ENCODE data around the gene CCM2L.
"Not testable (repeated sequence)": the region's sequence is repeated elsewhere in the genome, so short reads cannot be mapped to it uniquely, and the experiment has no call there.

The CCM2L gene

DNA sequence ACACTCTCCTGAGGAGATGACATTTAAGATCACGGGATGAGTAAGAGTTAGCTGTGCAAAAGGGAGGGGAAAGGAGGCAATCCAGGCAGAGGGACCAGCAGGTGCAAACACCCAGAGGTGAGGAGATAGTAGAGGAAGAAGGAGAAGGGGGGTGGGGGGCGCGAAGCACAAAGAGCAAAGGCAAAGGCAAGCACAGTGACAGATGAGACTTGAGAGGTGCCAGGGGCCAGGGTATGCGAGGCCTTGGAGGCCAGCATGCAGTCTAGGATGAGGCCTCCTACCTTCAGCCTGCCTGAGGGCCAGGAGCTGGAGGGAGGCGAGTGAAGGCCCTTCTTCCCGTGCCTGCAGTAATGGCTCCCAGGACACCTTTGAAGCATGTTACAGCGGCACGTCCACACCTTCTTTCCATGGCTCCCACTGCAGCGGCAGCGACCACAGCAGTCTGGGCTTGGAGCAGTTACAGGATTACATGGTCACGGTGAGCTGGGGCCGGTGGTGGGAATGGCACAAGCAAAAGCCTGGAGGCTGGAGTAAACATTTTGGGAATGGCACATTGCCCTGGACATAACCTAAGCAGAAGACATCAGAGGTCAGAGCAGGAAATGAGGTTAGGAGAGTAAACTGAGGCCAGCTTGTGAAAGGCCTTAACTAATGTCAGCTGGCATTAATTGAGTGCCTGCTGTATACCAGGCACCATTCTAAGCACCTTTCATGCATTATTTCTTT lies 18.6 kb downstream of the CCM2L start:
- H3K4me3 ChIP-seq (ENCODE audit: low read length), result no peak overlapping the region

DNA sequence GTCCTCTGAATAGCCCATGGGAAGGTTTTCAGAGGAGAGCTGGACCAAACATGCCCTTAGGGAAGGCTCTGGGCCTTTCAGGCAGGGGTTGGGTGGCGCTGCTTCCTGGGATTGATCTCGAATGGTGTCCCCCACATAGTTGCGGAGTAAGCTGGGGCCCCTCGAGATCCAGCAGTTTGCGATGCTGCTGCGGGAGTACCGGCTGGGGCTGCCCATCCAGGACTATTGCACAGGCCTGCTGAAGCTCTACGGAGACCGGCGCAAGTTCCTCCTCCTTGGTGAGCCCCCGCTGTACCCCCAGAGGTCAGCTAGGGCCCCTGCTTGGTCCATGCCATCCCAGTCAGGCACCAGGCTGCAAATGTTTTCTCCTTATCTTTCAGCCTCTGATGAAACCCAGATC lies 19.3 kb downstream of the CCM2L start:
- TF ChIP-seq ZNF274 (IDR thresholded peaks at IDR 0.05; ENCODE audit: low read depth, low read length), result no peak
- H3K4me3 ChIP-seq (ENCODE audit: low read length), result no peak overlapping the region

More for the DNA sequence above, 18.6 kb downstream of the CCM2L start:
- no peak for TF ChIP-seq ZNF274 (IDR thresholded peaks at IDR 0.05; ENCODE audit: low read depth, low read length)

DNA sequence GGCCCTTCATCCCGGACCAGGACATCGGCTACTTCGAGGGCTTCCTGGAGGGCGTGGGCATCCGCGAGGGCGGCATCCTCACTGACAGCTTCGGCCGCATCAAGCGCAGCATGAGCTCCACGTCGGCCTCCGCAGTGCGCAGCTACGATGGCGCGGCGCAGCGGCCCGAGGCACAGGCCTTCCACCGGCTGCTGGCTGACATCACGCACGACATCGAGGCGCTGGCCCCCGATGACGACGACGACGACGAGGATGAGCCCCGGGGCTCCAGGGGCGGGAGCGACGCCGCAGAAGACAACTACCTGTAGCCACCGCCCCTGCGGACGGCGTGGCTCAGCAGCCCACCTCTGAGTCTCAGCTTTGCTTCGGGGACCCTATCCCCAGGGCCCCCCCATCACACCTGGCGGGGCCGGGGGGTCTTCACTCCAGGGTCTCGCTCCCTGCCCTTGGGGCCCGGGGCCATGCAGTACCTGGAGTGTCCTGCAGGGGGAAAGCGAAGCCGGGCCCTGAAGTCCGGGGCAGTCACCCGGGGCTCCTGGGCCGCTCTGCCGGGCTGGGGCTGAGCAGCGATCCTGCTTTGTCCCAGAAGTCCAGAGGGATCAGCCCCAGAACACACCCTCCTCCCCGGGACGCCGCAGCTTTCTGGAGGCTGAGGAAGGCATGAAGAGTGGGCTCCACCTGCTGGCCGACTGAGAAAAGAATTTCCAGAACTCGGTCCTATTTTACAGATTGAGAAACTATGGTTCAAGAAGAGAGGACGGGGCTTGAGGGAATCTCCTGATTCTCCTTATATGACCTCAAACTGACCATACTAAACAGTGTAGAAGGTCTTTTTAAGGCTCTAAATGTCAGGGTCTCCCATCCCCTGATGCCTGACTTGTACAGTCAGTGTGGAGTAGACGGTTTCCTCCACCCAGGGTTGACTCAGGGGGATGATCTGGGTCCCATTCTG lies 21.0 kb downstream of the CCM2L start:
- no peak for TF ChIP-seq ZNF274 (IDR thresholded peaks at IDR 0.05; ENCODE audit: low read depth, low read length)

DNA sequence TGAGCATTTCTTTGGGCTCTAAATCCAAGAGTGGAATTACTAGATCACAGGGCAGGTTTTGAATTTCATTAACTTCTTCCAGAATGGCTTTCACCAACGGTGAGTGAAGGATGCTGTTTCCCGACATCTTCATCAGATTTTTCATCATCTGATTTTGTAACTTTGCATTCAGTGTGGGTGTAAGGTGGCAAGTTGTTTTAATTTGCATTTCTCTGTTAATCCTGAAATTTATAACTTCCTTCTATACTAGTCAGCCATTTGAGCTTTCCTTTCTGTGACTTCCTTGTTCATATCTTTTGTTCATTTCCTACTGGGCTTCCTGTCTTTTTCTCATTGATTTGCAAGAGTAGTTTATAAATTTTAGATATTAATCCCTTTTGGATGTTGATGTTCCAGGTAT lies 23.1 kb downstream of the CCM2L start:
- TF ChIP-seq ZNF274 (IDR thresholded peaks at IDR 0.05; ENCODE audit: low read depth, low read length), result no peak
- no peak overlapping the region for H3K4me3 ChIP-seq (ENCODE audit: low read length)

More for the DNA sequence above, 21.0 kb downstream of the CCM2L start:
- H3K4me3 ChIP-seq (ENCODE audit: low read length), result no peak overlapping the region

DNA sequence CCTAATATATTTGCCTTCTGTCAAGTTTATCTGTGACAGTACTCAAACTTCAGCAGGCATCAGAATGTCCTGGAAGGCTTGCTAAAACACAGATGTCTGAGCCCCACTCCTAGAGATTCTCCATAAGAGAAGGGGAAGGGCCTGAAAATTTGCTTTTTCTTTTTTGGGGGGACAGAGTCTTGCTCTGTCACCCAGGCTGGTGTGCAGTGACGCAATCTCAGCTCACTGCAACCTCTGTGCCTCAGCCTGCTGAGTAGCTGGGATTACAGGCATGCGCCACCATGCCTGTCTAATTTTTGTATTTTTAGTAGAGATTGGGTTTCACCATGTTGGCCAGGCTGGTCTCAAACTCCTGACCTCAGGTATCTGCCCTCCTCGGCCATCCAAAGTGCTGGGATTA lies 23.5 kb downstream of the CCM2L start:
- not testable (repeated sequence) for H3K4me3 ChIP-seq (ENCODE audit: low read length)

DNA sequence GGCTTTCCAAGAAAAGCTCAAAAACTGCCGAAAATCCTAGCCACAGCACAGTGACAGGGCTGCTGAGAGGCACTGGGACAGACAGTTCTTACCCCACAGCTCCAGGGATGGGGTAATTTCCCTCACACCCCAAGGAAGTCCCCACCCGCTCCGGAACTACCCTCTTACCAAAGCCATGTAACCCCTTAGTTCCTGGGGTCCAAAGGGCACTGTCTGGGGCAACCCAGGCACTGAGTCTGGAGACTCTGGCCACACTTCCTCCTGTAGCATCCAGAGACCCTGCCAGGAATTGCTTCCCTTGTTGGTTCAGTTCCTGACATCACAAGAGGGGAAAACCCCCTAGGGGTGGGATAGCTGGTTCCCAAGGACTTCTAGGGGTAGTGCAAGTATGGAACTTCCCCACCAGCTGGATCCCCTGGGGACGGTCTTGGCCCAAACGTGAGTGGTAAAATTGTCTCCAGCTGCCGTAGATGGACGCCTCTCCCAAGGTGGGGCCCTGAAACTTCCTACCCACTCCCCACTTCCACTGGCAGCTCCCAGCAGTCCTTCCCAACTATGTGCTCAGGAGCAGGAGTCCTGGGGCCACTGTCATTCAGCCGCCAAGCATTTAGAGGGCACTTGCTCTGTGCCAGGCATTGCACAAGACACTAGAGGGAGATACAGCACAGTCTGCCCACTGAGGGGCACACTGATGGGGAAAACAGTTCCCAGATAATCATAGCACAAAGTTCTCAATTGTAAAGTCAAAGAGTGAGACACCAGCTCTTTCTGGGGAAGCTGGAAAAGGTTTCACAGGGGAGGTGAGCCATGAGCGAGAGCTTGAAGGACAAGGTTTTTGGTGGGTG lies 24.6 kb downstream of the CCM2L start:
- TF ChIP-seq ZNF274 (IDR thresholded peaks at IDR 0.05; ENCODE audit: low read depth, low read length), result no peak
- H3K4me3 ChIP-seq (ENCODE audit: low read length), result no peak overlapping the region

DNA sequence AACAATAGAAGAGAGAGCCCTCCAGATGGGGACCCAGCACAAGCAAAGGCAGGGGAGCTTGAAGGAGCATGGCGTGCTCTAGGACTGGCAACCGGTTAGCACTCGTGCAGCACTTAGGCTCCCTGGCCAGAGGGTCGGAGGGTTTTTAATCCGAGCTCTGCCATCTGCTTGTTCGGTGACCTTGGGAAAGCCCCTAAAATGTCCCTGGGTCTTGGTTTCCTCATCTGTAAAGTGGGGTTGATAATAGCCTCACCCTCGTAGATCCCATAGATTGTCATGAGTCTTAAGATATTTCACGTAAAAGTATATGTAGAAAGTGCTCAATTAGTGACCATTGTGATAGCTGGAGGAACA lies 25.2 kb downstream of the CCM2L start:
- TF ChIP-seq ZNF274 (IDR thresholded peaks at IDR 0.05; ENCODE audit: low read depth, low read length), result no peak
- H3K4me3 ChIP-seq (ENCODE audit: low read length), result no peak overlapping the region

DNA sequence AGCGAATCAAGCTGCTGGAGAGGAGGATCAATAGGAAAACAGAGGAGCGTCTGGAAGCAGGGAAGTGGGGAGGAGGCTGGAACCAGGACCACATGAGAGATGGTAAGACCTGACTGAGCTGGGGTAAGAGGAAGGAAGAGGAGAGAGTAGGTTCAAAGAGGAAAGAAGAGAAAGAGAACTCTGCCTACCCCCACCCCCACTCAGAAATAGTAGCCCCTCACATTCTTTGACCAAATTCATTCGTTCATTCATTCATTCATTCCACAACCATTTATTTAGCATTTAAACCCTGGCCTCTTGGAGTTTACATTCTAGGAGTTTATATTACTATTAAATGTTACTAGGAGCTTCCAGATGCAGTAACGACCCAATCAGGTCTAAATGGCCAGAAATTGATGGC lies 26.0 kb downstream of the CCM2L start:
- no peak overlapping the region for H3K4me3 ChIP-seq (ENCODE audit: low read length)
- TF ChIP-seq ZNF274 (IDR thresholded peaks at IDR 0.05; ENCODE audit: low read depth, low read length), result no peak

DNA sequence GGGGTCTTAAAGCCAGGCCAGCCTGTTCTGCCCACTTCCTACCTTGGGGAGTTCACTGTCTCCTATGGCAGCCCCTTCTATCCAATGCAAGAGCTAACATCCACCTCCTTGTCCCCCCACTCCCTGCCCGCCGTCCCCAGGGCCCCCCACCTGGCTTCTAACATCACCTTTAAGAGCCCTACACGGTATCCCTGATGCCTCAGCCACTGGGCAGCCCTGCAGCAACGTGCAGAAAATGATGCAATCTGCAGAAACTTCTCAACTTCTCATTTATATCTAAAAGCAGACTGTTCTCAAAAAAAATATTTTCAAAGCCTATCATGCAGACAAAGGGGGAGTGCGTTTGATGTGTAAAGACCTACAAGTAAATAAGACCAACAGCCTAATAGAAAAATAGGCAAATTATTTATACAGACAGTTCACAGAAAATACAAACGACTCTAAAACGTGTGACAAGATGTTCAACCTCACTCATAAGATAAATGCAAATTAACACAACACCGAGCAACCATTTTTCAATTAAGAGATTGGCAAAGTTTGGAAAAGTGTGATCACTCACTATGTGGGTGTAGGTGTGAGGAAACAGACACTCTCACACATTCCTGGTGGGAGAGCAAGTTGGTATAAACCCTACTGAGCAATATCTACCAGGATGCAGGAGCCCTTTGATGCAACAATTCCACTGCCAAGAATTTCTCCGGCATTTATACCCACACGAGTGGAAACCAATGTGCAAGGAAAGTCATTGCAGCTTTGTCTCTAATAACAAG lies 26.7 kb downstream of the CCM2L start:
- no peak overlapping the region for H3K4me3 ChIP-seq (ENCODE audit: low read length)
- no peak for TF ChIP-seq ZNF274 (IDR thresholded peaks at IDR 0.05; ENCODE audit: low read depth, low read length)

DNA sequence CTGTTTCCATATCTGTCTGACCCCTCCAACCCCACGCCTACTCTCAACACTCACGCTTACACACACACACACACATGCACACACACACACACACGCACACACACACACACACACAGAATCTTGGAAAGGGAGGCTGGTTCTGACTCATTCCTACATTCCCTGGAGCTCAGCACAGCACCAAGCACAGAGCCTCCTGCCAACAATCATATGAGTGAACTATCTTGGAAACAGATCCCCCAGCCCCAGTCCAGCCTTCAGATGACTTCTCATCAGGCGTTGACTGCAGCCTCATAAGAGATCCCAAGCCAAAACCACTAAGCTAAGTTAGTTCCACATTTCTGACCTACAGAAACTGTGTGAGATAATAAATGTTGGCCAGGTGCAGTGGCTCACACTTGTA lies 27.7 kb downstream of the CCM2L start:
- no peak overlapping the region for H3K4me3 ChIP-seq (ENCODE audit: low read length)
- no peak for TF ChIP-seq ZNF274 (IDR thresholded peaks at IDR 0.05; ENCODE audit: low read depth, low read length)

DNA sequence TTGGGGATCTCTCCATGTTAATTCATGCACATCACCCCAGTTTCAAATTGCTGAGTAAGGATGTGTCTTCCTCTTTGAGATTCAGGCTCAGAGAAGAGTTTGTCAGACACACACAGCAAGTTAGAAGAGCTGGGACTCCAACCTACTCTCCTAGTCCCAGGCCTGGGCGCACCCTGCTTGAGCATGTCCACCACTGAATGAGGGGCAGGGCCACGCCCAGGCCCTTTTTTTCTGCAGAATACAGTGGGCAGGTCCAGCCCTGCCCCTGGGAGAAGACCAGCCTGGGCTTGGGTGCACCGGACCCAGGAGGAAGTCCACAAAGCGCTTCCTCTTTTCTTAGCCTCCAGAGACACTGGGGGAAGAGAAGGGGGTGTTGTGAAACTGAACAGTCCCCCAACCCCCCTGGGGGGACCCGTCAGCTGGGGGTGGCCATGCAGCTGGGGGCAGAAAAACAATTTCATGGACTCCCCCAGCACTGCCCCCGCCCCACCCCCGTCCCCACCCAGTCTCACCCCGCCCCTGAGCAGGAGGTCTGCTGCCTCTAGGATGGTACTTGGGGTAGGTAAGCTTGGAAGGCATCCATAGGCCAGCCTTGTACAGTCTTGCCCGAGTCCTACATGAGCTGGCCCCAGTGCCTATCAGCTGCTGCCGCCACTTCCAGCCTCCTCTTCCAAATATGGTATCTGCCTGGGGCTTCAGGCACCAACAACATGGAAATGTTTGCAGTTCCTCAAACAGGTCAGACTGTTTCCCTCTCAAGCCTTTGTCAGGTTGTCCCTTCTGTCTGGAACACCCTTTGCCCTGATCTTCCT lies 30.1 kb downstream of the CCM2L start:
- H3K4me3 ChIP-seq (ENCODE audit: low read length), result no peak overlapping the region
- no peak for TF ChIP-seq ZNF274 (IDR thresholded peaks at IDR 0.05; ENCODE audit: low read depth, low read length)

DNA sequence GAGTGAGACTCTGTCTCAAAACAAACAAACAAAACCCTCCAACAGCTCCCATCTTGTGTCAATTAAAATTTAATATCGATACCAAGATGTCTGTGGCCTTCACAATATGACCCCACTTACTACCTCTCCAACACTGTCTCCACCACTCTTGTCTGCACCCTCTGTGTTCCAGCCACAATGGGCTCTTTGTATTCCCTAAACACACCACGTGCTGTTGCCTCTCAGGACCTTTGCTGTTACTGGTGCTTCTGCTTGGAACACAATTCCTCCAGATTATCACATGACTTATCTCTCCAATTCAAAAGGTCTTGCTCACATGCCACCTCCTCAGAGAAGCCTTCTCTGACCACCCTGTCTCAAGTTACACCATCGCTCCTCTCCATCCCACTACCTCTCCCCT lies 35.8 kb downstream of the CCM2L start:
- no peak overlapping the region for H3K4me3 ChIP-seq (ENCODE audit: low read length)
- TF ChIP-seq ZNF274 (IDR thresholded peaks at IDR 0.05; ENCODE audit: low read depth, low read length), result no peak

DNA sequence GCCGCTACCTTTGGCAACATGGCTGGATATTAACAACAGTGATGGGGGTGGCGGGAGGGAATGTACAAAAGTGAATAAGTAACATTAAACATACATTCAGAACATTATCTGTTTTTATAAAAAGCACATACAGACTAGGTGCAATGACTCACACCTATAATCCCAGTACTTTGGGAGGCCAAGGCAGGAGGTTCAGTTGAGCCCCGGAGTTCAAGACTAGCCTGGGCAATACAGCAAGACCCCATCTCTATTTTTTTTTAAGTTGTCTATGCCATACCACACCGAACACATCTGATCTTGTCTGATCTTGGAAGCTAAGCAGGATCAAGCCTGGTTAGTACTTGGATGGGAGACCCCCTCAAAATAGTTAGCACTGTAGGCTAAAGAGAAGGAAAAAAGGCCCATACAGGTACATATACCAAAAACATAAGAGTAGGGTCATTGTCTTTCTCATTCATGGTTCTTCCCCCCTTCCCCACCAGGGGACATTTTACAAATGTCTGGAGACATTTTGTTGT lies 40.1 kb downstream of the CCM2L start:
- H3K4me3 ChIP-seq (ENCODE audit: low read length), result no peak overlapping the region
- TF ChIP-seq ZNF274 (IDR thresholded peaks at IDR 0.05; ENCODE audit: low read depth, low read length), result no peak
